Right lobe of liver (tissue), 4 donors: ENCODE data around the gene SDC4.

Source experiments
- POLR2A ChIP-seq: fragments of 450-650 bp; IDR thresholded peaks from one replicate; pipeline ENCODE4 v1.6.1; 2017; ENCODE audit warnings: antibody characterized with exemption, mild to moderate bottlenecking
- TF ChIP-seq, protein P1 (sequence below), 4 donors: fragments of 200-600 bp in 3 of 4; fragments of 450-650 bp in 1 of 4; IDR thresholded peaks; one replicate each; pipeline versions ENCODE4 v1.5.1 to v1.8.0; 2016 to 2022; ENCODE audit warnings: antibody characterized with exemption in 4 of 4, mild to moderate bottlenecking in 2 of 4
- donor health status: DM: no; HTN: no; CAD: no.
- donor health status: DM: no; HTN: no; CAD: no.
- donor health status: DM: no; HTN: yes; CAD: no.

DNA sequence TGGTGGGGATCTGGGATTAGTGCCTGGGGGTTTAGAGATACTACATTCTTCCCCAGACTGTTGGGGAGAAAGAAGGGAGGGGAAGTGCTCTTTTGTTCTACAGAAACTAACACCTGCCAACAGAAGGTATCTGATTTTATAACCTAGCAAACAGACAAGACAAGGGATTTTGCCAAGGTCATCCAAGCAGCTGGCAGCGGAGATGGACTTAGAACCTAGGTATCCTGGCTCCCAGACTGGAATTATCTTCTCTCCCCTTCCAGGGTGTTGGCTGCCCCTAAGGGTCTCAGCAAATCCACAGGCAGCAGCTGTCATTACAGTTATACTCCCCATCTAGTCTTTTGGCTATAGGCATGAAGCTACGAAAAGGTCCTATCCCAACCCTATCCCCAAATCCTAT lies 8.4 kb downstream of the SDC4 start:
- TF ChIP-seq POLR2A: no peak
- TF ChIP-seq, protein P1, sequence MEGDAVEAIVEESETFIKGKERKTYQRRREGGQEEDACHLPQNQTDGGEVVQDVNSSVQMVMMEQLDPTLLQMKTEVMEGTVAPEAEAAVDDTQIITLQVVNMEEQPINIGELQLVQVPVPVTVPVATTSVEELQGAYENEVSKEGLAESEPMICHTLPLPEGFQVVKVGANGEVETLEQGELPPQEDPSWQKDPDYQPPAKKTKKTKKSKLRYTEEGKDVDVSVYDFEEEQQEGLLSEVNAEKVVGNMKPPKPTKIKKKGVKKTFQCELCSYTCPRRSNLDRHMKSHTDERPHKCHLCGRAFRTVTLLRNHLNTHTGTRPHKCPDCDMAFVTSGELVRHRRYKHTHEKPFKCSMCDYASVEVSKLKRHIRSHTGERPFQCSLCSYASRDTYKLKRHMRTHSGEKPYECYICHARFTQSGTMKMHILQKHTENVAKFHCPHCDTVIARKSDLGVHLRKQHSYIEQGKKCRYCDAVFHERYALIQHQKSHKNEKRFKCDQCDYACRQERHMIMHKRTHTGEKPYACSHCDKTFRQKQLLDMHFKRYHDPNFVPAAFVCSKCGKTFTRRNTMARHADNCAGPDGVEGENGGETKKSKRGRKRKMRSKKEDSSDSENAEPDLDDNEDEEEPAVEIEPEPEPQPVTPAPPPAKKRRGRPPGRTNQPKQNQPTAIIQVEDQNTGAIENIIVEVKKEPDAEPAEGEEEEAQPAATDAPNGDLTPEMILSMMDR (IDR thresholded peaks at IDR 0.05): no peak
